ENCODE data around the gene KIF20A.

GRCh38 chr5:138229387-138229786 lies 50.5 kb downstream of the KIF20A start:
- no peak for TF ChIP-seq CTCF (conservative IDR thresholded peaks at IDR 0.05 in 1 of 2, IDR thresholded peaks at IDR 0.05 in 1 of 2; ENCODE audit: extremely low read depth in 1 of 2, insufficient read depth in 1 of 2, low read depth in 1 of 2, low read length in 2 of 2)
- no peak for TF ChIP-seq EZH2 (IDR thresholded peaks at IDR 0.05; ENCODE audit: borderline replicate concordance, low read length)
